GM18867 (cell line): ENCODE measurements around the gene COL23A1.
"Not testable (repeated sequence)": the region's sequence is repeated elsewhere in the genome, so short reads cannot be mapped to it uniquely, and the experiment has no call there.

Experiments used
- ATAC-seq: cut with Tn5 transposase; IDR thresholded peaks from one replicate; pipeline ENCODE4 v1.9.1; 2021; ENCODE audit warnings: mild to moderate bottlenecking, moderate library complexity; ENCODE audit not compliant: unreplicated experiment

COL23A1 gene

DNA sequence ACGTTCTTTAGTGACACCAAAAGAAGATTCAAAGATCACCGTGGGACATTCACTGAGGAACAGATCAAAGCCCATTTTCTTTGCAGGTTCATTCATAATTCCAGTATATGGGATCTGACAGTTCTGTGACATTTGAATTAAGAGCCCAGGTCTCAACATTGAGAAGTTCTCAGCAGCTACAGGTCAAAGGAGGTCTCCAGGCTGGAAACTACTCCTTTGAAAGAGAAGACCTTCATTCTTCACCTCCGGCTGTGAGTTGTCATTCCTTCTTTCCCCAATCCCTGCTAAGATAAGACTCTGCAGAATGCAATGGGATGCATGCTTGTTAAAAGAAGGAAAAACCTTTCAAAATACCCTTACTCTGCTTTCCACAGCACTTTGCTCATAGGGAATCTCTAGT lies 79.0 kb downstream of the COL23A1 start:
- no peak for ATAC-seq

- no peak for ATAC-seq
Observed at GRCh38 chr5:178509491-178510057, 80.6 kb downstream of the COL23A1 start.

GRCh38 chr5:178507151-178507932 lies 82.9 kb downstream of the COL23A1 start:
- no peak for ATAC-seq

DNA sequence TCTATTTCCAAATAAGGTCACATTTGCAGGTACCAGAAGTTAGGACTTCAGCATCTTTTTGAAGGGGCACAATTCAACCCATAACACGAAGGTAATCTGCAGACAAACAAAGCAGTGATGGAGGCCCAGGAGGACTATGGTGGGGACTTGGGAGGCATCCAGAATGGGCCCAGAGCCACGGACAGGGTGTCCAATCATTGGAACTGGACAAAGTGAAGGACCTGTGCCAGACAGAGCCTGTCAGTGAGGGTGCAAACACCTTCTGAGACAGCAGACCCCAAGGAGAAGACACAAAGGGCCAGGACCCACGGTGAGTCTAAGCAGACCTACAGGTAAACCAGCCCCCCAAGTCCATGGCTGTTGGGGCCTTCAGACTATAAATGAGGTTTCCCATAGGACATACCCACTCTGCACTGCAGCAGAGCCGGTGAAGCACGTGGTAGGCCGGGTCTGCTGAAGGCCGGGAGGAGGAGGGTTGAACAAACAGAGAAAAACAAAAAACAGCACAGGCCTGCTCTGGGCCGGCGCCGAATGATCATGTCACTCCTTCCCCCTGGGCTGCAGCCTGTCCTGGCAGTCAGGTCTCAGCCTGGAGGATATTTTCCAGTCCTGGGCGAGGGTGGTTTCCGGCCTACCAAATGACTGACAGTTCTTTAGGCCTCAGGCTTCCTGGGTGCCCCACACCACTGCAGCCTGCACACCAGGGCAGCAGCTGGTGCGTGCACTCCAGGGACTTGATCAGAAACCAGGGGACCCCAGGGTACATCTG lies 84.4 kb downstream of the COL23A1 start:
- no peak for ATAC-seq

GRCh38 chr5:178504340-178504960 lies 85.7 kb downstream of the COL23A1 start:
- ATAC-seq, result no peak

- ATAC-seq, result no peak
Observed at GRCh38 chr5:178502401-178503100, 87.6 kb downstream of the COL23A1 start.

DNA sequence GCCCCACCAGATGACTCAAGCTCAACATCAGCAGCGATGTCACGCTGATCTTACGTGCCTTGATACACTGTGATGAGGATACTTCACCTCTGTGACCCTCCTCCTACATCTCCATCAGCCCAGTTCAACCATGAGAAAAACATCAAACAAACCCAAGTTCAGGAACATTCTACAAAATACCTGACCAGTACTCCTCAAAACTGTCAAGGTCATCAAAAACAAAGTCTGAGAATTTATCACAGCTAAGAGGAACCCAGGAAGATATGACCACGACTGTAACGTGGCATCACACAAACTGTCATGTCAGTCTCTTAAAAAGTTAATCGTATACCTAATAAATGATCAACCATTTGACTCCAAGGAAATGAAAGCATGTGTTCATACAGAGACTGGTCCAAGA lies 90.8 kb downstream of the COL23A1 start:
- ATAC-seq, result no peak

GRCh38 chr5:178496642-178497041 lies 93.6 kb downstream of the COL23A1 start:
- ATAC-seq, result no peak

DNA sequence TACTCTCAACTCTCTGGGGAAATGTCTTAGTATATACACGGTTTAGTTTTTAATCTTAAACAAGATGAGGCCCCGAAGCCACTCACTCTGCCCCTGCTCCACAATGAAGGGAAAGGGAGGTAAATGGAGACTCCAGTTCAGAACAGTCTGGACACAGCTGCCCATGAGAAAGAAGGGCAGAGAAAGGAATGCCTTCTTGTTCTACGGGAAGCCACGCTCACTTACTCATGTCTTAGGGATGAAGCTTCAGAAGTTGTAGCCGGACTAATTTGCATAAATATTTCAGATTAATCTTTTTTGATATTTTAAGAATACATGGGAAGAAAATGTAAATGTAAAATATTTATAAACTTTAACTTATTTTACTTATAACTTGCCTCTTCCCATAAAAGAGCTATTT lies 94.0 kb downstream of the COL23A1 start:
- no peak for ATAC-seq

DNA sequence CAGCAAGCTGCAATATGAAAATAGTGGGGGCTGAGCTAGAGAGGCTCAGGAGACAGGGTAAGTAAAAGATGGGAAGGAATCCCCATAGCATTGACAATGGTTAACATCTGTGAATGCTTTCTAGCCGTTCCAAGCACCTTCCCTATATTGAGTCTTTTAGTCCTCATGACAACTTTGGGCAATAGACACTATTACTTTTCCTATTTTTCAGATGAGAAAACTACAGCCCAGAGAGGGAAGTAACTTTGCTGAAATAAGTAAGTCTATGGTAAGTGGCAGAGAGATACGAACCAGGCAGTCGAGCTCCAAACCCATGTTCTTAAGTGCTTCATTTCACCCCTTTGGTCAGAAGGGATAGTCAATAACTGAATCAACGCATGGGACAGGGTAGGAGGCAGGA lies 94.5 kb downstream of the COL23A1 start:
- no peak for ATAC-seq

- no peak for ATAC-seq
Observed at GRCh38 chr5:178492278-178492677, 97.9 kb downstream of the COL23A1 start.

DNA sequence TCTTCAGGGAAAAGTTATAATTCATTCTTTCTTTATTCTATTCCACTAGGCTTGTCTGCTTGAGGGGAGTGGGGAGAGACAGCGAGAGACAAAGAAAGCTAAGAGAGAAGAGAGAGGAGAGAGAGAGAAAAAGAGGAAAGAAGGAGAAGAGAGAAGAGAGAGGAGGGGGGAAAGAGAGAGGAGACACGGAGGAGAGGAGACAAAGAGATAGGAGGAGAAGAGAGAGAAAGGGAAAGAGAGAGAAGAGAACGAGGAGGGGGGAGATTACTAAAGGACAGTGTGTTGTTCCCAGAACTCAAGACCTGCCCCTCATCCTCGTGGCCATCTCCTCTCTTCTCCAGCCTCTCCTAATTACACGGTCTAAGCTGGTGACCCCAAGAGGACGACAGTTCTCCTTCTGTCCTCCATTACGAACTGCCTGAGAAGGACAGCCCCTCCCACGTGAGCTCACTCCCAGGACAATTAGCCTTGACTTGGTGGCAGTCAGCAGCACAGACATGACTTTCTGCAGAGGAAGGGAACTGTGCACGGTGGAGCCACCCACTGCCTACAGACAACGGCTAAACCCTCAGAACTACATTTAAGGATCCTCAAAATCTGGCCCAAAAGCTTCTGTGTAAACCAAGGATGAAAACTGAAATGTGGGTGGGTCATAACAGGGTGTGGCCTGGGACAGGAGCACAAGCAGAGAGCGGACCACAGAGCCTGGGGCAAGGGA lies 99.1 kb downstream of the COL23A1 start:
- no peak for ATAC-seq

- ATAC-seq, result no peak
Observed at GRCh38 chr5:178489271-178489976, 100.8 kb downstream of the COL23A1 start.

GRCh38 chr5:178488696-178489095 lies 101.5 kb downstream of the COL23A1 start:
- no peak for ATAC-seq

GRCh38 chr5:178487911-178488600 lies 102.1 kb downstream of the COL23A1 start:
- ATAC-seq, result no peak

DNA sequence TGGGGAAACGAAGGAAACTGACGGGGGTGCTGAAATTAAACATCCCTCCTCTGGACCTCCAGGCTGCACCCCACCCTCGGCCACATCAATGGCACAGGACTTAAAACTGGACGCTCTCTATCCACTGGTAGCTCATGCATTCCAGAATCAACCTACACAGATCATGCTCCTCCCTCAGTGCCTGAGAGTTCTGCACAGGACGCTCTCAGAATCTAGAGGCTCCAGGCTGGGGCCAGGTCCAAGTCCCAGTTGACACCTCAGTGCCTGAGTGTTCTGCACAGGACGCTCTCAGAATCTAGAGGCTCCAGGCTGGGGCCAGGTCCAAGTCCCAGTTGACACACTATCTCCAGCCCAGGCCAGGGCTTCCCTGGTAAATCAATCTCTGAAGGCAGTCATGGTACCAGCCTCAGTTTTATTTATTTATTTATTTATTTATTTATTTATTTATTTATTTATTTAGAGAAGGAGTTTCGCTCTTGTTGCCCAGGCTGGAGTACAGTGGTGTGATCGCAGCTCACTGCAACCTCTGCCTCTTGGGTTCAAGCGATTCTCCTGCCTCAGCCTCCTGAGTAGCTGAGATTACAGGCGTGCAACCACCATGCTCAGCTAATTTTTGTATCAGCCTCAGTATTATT lies 103.2 kb downstream of the COL23A1 start:
- not testable (repeated sequence) for ATAC-seq

DNA sequence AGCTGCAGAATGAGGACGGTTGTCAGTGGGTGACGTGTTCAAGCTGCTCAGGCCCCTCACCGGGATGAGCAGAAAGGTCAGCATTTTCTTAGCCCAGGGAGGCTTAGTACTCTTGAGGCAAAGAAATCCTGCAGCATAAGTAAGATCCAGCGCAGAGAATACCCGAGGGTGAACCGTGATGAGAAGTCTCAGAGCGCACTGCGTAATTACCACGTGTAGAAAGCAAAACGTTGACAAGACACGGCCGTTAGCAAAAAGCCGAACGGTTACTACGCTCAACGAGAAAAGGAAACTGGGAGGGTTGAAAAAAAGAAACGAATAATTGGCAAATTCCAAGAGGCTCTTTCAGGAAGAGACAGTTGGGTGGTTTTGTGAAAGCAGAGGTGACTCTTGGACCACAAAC lies 104.0 kb downstream of the COL23A1 start:
- no peak for ATAC-seq

- no peak for ATAC-seq
Observed at GRCh38 chr5:178483620-178484019, 106.6 kb downstream of the COL23A1 start.

GRCh38 chr5:178479261-178479660 lies 110.9 kb downstream of the COL23A1 start:
- no peak for ATAC-seq
